Measurements from ENCODE around the gene KIF13A.

KIF13A gene

GRCh38 chr6:17998442-17998841, 11.0 kb upstream of the KIF13A start:
- TF ChIP-seq EZH2 (optimal IDR thresholded peaks at IDR 0.05; ENCODE audit: low read depth, low read length) (no peak), EZH2phosphoT487 (IDR thresholded peaks at IDR 0.05; ENCODE audit: low read length) (no peak)
- TF ChIP-seq, protein P1, sequence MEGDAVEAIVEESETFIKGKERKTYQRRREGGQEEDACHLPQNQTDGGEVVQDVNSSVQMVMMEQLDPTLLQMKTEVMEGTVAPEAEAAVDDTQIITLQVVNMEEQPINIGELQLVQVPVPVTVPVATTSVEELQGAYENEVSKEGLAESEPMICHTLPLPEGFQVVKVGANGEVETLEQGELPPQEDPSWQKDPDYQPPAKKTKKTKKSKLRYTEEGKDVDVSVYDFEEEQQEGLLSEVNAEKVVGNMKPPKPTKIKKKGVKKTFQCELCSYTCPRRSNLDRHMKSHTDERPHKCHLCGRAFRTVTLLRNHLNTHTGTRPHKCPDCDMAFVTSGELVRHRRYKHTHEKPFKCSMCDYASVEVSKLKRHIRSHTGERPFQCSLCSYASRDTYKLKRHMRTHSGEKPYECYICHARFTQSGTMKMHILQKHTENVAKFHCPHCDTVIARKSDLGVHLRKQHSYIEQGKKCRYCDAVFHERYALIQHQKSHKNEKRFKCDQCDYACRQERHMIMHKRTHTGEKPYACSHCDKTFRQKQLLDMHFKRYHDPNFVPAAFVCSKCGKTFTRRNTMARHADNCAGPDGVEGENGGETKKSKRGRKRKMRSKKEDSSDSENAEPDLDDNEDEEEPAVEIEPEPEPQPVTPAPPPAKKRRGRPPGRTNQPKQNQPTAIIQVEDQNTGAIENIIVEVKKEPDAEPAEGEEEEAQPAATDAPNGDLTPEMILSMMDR (IDR thresholded peaks at IDR 0.05; ENCODE audit: low read length), result no peak
- Histone ChIP-seq H4K20me1 (ENCODE audit: insufficient read depth, low read length) (no peaks in the 10 kb centered on the region), H3K4me1 (ENCODE audit: low read length) (no peaks in the 10 kb centered on the region), H3K79me2 (ENCODE audit: low read length) (no peaks in the 10 kb centered on the region), H3K4me3 (ENCODE audit: low read length) (no peak overlapping the region), H3K27me3 (replicated peaks; ENCODE audit: insufficient read depth, low read length) (no peaks in the 10 kb centered on the region), H2AFZ (ENCODE audit: low read length) (no peak overlapping the region), H3K27ac (ENCODE audit: low read length) (no peak overlapping the region), H3K9me3 (replicated peaks; ENCODE audit: insufficient read depth, low read length) (no peaks in the 10 kb centered on the region), H3K9ac (ENCODE audit: low read length) (no peak overlapping the region), H3K36me3 (replicated peaks; ENCODE audit: insufficient read depth, low read length) (no peaks in the 10 kb centered on the region), H3K9me2 (replicated peaks; ENCODE audit: insufficient read depth, low read length) (no peaks in the 10 kb centered on the region), H3F3A (ENCODE audit: insufficient read depth, low read length) (no peaks in the 10 kb centered on the region), H3K4me2 (ENCODE audit: low read depth, low read length) (no peak overlapping the region)
- DNase-seq, result no peak

DNA sequence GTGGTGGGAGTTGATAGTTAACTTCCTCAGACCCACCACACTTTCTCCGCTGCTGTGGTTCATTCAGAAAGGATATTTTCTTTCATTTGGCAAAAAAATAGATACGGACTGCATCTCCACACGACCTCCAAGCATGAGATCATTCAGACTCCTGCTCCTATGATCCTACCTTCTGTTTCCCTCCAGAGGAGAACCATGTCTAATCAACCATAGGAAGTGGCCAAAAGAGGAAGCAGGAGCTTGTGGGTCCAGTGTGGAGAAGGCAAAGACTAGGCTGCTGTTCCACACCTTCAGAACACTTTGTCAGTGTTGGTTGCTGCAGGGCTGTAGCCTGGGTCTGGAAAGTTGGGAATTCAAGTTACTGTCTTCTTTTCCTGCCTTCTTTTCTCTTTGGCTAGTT, 10.6 kb upstream of the KIF13A start:
- Histone ChIP-seq H3K36me3 (replicated peaks; ENCODE audit: insufficient read depth, low read length) (no peaks in the 10 kb centered on the region), H3K9me3 (replicated peaks; ENCODE audit: insufficient read depth, low read length) (no peaks in the 10 kb centered on the region), H3K4me2 (ENCODE audit: low read depth, low read length) (no peak overlapping the region), H3K9me2 (replicated peaks; ENCODE audit: insufficient read depth, low read length) (no peaks in the 10 kb centered on the region), H2AFZ (ENCODE audit: low read length) (no peak overlapping the region), H3K79me2 (ENCODE audit: low read length) (no peaks in the 10 kb centered on the region), H3K4me1 (ENCODE audit: low read length) (no peaks in the 10 kb centered on the region), H3K9ac (ENCODE audit: low read length) (no peak overlapping the region), H3K4me3 (ENCODE audit: low read length) (no peak overlapping the region), H3K27me3 (replicated peaks; ENCODE audit: insufficient read depth, low read length) (no peaks in the 10 kb centered on the region), H3K27ac (ENCODE audit: low read length) (no peak overlapping the region), H4K20me1 (ENCODE audit: insufficient read depth, low read length) (no peaks in the 10 kb centered on the region), H3F3A (ENCODE audit: insufficient read depth, low read length) (no peaks in the 10 kb centered on the region)
- no peak for DNase-seq
- TF ChIP-seq EZH2phosphoT487 (IDR thresholded peaks at IDR 0.05; ENCODE audit: low read length), result no peak
- no peak for TF ChIP-seq EZH2 (optimal IDR thresholded peaks at IDR 0.05; ENCODE audit: low read depth, low read length)
- TF ChIP-seq, protein P1 (IDR thresholded peaks at IDR 0.05; ENCODE audit: low read length), result no peak

- Histone ChIP-seq H3K36me3 (replicated peaks; ENCODE audit: insufficient read depth, low read length) (no peaks in the 10 kb centered on the region), H3F3A (ENCODE audit: insufficient read depth, low read length) (no peaks in the 10 kb centered on the region), H3K27me3 (replicated peaks; ENCODE audit: insufficient read depth, low read length) (no peaks in the 10 kb centered on the region), H3K9ac (ENCODE audit: low read length) (no peak overlapping the region), H3K4me1 (ENCODE audit: low read length) (no peaks in the 10 kb centered on the region), H2AFZ (ENCODE audit: low read length) (no peak overlapping the region), H3K4me3 (ENCODE audit: low read length) (no peak overlapping the region), H3K9me3 (replicated peaks; ENCODE audit: insufficient read depth, low read length) (no peaks in the 10 kb centered on the region), H3K79me2 (ENCODE audit: low read length) (no peaks in the 10 kb centered on the region), H4K20me1 (ENCODE audit: insufficient read depth, low read length) (no peaks in the 10 kb centered on the region), H3K4me2 (ENCODE audit: low read depth, low read length) (no peak overlapping the region), H3K27ac (ENCODE audit: low read length) (no peak overlapping the region), H3K9me2 (replicated peaks; ENCODE audit: insufficient read depth, low read length) (no peaks in the 10 kb centered on the region)
- DNase-seq, result no peak
- TF ChIP-seq EZH2phosphoT487 (IDR thresholded peaks at IDR 0.05; ENCODE audit: low read length), result no peak
- no peak for TF ChIP-seq EZH2 (optimal IDR thresholded peaks at IDR 0.05; ENCODE audit: low read depth, low read length)
- TF ChIP-seq, protein P1 (IDR thresholded peaks at IDR 0.05; ENCODE audit: low read length), result no peak
Measured at GRCh38 chr6:17995414-17995813, 8.0 kb upstream of the KIF13A start.

Data from MM.1S (cell line).